Activated CD4-positive, alpha-beta T cell treated with anti-CD3 and anti-CD28 coated beads, Interleukin-2, amount 50 U/mL, for 24 hours (primary cell): ENCODE results near the gene MYO5B.
"Not testable (repeated sequence)": the region's sequence is repeated elsewhere in the genome, so short reads cannot be mapped to it uniquely, and the experiment has no call there.

Experiments used
- DNase-seq, 2 donors: peaks; one replicate each; pipeline ENCODE4 v3.0.0-alpha.2; 2020; ENCODE audit warnings: low read depth in 1 of 2, low spot score in 1 of 2

MYO5B gene

DNA sequence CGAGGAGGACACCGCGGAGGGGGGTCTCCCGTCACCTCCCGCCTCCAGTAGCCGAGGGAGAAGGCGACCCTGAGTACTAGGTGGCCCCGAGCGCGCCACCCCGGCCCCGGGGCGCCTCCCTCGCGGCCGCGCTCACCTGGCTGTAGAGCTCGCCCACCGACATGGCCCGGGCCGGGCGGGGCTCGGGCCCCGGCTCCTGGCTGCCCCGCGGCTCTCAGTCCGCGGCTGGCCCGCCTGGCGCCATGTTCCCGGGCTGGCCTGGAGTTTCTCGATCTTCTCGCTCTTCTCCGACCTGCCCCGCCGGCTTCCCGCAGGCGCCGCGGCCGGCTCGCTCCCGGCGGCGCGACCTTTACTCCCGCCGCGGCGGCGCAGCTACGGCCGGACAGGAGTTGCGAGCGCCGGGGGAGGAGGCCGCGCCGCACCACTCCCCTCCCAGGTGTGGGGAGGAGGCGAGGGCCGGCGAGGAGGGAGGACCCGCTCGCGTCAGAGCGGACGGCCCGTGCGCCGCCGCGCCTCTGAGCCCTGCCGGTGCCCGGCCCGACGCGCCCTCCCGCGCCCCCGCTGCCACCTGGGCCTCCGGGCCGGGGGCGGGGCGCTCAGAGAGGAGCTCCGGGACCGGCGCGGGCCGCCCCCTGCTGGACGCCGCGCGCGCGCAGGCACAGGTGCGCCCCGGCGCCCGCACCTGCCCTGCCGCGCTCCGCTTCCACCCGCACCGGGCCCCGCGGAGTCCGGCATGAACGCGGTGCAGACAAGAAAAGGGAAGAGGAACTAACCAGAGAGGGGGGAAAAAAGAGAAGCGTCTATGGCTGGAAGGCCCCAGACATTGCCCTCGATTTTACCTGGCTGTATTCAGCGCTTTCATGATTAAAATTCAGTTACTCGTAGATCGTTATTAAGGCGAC is at the start of gene MYO5B:
Gene MYO5B, minus strand, starts transcription at position 517 of the 902 bp plus-strand sequence. Its CDS starts 354 bp downstream, at position 163.
- no peak for DNase-seq

DNA sequence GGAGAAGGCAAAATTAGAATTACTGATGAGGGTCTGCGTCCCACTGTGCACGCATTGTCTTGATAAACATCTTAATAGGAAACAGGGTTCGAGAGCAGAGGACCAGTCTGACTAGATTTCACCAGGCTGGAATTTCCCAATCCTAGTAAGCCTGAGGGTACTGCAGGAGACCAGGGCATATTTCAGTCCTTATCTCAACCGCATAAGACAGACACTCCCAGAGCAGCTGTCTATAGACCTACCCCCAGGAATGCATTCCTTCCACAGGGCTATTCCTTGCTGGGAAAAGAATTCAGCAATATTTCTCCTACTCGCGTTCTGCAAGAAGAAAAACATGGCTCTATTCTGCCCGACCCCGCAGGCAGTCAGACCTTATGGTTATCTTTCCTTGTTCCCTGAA is 46.8 kb upstream of the MYO5B start:
- DNase-seq, result not testable (repeated sequence)

DNA sequence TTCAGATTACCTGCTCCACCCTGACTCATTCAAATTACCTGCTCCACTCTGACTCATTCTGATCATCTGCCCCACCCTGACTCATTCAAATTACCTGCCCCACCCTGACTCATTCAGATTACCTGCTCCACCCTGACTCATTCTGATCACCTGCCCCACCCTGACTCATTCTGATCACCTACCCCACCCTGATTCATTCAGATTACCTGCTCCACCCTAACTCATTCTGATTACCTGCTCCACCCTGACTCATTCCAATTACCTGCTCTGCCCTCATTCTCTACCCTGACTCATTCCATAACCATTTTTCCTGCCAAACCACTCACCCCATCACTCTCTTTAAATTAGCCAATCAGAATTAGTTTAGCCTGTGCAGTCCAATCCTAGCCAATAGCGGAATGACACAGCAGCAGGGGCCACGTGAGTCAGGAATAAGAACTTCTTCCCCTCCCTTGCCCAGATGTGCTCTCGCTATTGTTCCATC is 45.2 kb upstream of the MYO5B start:
- no peak for DNase-seq

DNA sequence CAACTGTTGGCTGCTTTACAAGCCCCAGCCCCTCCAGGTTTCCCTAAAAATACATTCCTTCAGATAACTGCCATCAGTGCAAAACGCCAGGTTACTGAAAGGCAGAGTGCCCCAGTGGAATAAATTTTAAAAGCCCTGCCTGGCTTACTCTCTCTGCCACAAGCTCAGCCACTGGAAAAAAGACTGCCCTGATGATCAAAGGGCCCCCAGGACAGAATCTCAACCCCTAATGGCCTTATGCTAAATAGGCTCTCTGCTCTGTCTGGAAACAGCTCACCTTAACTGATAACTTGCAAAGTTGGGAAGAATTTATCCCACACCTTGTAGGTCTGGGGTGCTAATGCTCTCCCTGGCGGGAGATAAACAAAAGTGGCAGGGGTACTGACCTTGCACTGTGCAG is 37.5 kb upstream of the MYO5B start:
- no peak for DNase-seq

DNA sequence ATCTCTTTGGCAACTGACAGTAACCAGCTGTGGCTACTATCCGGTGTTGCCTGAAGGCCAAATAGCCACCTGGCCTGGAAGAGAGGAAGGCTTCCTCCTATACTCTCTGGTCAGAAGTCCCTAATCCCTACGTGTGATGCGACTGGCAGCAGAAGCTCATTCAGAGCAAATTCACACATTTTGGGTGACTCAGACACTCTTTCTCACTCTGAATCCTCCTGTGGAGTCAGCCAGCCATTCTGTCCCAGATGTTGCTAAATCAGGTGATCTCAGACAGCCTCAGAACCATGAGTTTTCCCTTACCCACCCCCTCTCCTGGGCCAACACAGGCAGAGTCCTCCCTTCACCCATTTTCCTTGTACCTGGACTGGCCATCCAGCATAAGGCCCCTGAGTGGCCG is 36.7 kb upstream of the MYO5B start:
- DNase-seq, result no peak

DNA sequence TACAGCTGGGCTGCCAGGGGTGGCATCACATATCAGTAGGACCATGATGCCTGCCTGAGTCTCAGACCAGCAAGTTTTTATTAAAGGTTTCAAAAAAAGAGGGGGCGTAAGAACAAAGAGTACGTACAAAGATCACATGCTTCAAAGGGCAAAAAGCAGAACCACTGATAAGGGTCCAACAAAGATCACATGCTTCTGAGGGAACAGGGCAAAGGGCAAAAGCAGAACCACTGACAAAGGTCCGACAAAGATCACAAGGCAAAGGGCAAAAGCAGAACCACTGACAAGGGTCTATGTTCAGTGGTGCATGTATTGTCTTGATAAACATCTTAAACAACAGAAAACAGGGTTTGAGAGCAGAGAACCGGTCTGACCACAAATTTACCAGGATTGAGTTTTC is 25.3 kb upstream of the MYO5B start:
- not testable (repeated sequence) for DNase-seq

DNA sequence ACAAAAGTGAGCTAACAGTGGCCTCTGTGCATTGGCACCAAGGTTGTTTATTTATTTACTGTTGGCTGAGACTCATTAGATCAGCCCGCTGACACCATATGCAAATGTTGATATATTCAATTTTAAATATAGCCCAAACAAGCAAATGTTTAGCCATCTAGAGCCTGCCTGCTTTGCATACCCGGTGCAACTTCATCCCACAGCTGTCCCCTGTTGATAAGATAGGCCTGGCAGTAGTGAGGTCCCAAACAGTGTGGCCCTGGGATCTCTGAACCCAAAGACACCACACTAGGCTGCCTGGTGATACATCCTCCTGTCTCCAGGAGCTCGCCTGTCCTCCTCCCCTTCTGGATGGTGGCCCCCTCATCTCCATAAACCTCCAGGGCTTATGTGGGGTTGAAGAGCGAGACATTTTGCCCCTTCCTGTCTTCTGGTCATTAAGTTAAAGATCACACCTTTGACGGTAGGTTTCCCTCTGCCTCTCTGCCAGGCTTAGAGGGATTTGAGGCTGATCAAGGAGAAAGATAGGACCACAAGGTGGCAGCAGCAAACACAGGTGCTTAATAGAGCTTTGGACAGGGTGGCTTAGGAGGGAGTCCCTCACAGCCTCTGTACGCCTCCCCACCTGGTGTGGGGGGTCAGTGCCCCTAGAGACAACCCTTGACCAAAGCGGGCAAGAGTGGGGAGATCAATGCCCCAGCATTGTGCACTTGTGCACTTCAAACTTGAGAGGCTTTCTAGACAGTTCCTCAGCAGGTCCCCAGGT is 23.7 kb upstream of the MYO5B start:
- DNase-seq, result no peak

DNA sequence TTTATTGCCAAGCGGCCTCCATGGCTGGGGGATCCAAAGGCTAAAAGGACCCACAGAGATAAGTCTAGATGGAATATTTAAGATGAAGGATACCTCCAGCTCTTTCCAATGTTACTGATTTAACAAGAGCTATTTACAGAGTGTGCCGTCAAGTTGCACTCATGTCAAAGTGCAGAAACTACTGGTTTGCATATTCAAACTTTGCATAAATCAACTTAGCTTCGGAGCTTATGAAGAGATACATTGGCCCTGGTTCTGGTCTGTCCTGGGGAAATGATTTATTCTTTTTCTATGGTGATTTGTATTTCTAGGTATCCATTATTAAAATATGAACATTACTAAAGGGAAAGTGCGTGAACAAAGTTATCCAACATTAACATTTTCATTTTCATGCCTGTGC is 14.4 kb upstream of the MYO5B start:
- DNase-seq, result no peak

DNA sequence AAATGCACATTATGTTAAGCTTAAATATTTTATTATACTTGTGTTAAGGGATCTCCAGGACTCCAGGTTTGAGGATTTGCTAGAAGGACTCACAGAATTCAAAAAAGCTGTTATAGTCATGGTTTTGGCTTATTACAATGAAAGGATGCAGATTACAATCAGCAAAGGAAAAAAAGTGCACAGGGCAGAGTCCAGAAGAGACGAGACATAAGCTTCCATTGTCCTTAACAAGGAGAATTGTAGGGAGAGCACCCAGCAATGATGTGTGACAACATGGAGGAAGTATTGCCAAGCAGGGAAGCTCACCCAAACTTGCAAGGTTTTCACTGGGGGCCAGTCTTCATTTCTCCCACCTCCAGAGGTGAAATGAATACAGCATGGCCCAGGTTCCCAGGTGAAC is 12.8 kb upstream of the MYO5B start:
- DNase-seq, result no peak

DNA sequence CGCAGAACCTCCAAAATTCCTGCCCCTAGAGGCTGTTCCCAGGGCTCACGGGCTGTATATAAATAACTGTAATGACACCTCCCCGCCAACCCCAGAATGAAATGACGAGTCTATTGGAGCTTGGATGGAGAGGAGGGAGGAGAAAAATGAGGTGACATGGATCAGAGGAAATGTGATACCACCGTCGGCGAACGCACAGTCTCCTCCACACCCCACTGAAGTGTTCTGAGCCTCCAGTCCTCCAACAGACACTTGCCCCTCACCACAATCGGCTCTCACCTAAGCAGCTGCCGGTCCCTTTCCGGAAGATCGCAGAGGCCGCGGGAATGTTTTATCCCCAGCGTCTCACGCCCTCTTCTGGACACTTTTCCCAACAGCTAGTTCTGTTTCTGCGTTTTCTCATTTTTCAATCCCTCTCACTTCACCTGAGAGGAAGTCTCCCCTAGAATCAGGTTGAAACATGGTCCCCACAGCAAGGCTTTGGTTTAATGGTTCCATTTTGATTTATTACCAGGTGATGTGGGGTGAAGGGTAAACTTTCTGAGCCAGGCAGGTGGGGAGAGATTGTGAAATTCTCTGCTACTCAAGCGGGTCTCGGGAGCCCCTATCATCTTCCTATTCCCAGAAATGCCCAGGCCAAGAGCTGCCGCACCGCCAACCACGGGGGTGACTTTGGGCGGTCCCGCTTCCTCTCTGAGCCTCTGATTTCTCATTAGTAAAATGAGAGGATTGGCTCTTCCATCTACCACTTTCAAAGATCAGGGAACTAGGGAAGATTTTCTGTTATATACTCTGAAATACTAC is 9.1 kb upstream of the MYO5B start:
- no peak for DNase-seq

DNA sequence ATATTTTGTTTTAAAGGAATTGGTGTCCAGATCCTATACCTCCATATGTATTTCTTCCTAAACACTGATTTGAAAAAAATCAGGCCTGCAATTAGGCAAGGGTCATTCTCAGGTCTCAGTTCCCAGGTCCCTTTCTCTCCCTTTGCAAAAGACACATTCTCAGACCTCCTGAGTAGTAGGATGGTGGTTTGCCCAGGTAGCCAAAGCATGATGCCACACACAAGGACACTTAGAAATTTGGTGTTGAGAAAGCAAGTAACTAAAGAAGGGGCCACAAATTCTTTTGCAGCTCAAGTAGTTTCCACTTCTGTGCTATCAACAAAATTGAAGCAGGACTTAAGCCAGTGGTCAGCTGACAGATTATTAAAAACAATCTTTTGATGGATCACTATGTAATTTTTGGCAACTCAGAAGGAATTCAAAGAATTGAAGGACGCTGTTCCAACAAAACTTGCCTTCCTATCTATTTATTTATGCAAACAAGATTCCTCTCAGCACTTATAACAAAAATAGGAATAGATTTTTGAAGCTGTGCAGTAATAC is 6.6 kb upstream of the MYO5B start:
- DNase-seq, result no peak

DNA sequence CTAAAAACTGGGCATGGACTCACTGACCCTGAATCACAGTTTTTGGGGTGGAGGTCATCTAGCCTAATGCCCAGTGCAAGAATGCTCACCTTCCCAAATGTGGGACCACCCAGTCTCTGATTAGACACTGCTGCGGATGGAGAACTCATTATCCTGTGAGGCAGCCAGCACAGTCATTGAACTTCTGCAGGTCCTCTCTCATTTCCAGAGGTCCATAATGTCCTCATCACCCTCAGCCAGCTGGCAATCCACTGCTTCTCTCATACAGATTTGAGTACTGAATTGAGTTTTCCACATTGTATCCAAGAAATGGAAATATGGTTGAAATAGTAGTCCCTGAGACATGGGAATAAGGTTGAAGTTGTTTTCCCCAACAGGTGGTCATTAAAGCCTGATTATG is 5.0 kb upstream of the MYO5B start:
- DNase-seq, result no peak

DNA sequence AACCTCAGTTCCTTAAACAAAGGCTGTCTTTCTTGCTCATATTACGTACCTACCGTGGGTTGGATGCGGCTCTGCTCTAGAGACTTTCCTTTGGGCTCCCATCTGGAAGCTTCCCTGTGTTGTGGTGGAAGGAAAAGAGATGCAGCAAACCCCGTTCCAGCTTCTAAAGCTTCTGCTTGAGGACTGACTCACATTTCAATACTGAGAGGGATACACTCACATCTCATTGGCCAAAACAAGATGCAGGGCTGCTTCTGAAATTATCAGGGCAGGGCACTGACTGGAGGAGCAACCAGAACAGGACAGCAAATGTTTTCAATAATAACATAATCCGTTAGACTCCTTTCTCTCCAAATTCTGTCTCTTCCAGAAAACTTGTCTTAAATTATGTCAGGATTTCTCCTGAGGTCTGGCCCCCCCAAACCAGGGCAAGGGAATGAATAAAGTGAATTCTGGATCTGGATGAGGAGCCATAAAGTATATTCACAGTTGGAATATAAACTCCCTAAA is 4.5 kb upstream of the MYO5B start:
- DNase-seq, result no peak

DNA sequence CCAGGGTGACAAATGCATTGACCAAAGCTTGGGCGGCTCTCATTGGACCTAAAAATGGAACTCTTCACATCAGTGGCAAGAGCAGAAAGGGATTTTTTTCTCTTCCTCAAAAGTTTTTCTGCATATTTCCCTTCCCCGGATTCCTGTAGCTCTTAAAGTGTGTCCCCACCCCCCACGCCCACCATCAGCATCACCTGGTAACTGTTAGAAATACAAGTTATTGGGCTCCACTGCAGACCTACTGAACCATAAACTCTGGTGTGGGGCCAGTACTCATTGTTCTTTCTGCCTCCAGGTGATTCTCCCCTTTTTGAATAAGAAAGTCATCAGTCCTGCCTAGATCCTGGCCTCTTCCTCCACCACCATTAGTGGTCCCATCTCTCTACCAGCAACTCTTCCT is 1.3 kb upstream of the MYO5B start:
- no peak for DNase-seq

DNA sequence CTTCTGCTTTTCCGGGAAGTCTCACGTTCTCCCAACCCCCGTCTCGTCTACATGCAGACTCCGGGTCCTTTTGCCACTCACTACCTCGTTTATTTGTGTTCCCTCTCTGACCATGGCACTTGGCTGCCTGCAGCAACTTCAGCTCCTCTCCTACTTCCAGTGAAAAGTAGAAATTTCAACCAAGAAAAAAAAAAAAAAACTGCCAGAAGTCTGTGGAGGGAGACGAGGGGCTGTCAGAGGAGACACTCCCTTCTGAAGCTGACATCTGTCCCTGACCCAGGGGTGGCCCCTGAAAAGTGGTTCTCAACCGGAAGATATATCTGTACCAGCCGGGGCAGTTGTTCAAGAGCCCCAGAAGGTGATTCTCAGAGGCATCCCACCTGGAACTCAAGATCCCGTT is 742 bp upstream of the MYO5B start:
- DNase-seq, result no peak

DNA sequence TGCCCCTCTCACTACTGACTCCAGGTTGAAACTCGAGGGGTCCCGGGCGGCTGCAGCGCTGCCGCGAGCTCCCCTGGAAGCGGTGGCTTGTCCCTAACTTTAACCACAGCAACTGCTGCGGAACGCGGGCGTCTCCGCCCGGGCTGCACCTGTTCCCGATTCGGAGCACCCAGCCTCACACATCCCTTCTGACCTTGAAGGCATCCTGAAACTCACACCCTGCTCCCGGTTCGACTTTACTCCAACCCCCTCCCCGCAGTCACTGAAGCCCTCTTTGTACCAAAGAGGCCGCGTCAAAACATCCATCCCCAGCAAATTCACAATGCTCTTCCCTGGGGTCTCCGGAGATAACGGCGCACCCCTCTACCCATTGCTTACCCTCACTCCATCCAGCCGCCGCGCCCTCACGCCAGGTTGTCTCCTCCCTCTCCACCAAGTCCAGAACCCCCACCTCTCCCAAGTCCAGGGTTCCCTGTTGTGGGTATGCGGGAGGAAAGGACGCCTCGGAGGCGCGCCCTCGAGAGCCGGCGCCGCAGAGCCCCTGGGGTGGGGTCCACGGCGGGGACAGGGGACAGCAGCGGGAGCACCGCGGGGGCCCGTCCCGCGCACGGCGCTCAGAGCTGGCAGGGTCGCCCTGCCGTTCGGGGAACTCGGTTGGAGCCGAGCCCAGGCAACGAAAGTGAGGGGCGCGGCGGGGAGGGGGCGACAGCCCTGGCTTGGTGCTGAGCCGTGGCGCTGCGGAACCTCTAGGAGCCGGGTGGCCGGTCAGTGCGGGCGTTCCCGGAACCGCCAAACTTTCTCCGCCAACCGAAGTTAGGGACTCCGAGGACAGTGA is 934 bp downstream of the MYO5B start:
- no peak for DNase-seq

DNA sequence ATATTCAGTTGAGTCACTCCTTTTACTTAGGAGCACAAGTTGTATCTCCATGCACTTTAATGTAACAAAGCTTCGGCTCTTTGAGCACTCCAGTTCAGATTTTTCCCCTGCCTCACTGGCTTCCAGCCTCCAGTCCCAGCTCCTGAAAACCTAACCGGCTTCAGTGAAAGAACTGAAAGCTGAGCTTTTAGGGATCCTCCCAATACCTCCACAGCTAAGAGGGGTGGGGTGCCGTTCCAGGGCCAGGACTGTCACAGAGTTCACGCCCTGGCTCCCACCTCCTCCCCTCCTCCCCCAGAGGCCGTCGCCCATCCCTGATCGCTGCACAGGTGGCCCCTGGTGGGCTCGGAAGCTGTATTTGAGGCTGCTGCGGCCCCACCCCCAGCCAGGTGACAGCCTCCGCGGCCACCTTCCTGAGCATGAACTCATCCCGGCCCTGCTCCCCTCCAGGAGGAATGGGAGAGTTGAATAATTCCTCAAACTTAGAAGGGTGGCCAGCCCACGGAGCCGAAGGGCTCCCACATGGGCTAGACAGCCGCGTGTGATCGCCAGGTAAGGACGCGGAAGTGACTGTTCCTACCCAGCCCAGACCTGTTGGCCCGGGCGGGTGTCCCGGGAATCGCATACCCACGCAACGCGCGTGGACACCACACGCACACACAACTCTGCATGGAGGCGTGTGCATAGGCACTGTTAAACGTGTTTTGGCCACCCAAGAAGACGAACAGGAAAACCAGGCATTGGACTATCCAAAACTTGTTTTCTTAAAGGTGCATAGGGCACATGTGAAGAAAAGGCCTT is 1.8 kb downstream of the MYO5B start:
- no peak for DNase-seq

DNA sequence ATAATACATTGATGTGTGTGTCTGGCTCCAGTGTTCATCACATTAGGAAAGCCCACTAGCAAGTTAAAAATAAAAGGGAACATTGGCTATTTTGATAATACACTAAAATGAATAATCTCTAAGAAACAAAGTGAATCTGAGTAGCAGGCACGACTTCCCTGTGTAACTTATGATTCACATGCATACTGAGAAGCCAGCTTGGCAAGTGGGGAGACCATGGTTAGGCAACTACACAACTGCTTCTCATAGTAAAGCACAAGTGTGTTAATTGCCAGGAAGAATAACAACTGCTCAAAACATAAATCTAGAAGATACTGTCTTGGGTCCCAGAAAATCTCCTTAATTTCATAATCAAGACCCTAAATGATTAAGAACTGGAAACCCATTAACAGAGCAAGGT is 4.0 kb downstream of the MYO5B start:
- no peak for DNase-seq

DNA sequence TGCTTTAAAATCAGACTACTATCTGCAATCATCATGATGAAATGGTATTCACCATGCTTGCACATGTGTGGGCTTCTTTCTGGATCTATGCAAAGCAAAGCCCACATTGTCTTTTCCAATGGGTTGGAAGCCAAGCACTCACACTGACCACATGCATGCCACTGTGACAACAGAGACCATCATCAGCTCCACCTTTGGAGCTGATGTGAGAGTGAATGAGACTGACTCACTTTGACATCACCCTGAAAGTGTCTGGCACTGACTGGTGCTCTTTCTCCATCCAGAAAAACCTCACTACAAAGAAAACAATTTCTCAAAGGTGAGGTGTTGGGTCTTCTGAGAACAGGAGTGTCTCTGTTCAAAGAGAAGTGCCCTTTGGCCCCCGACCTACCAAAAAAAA is 4.7 kb downstream of the MYO5B start:
- DNase-seq, result no peak
